ENCODE data around the gene FAAP20.

Gene FAAP20

DNA sequence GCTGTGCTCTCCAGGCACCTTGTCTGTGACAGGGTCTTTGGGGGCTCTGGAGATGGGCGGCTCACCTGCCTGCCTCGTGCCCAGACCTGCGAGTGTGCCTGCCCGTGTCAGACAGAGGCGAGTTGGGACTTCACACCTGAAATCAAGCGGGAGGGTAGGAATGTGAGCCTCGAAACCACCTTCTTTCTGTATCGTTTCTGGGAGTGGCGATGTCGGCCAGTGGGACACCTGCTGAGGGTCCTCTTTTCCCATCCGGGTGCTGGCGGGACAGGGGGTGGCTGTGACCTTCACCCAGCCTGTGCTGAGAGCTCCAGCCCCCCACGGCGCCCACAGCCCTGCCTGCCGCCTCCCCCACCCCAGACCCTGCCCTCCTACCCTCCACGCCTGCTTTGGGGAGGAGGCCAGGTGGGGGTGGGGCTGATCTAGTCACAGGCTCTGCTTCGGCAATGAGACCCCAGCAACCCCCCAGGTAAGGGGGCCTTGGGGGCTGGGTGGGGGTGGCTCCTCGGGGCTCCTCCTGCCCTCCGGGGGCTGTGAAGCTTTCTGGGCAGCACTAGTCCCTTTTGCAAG lies 15.6 kb upstream of the FAAP20 start:
- no peak for DNase-seq

DNA sequence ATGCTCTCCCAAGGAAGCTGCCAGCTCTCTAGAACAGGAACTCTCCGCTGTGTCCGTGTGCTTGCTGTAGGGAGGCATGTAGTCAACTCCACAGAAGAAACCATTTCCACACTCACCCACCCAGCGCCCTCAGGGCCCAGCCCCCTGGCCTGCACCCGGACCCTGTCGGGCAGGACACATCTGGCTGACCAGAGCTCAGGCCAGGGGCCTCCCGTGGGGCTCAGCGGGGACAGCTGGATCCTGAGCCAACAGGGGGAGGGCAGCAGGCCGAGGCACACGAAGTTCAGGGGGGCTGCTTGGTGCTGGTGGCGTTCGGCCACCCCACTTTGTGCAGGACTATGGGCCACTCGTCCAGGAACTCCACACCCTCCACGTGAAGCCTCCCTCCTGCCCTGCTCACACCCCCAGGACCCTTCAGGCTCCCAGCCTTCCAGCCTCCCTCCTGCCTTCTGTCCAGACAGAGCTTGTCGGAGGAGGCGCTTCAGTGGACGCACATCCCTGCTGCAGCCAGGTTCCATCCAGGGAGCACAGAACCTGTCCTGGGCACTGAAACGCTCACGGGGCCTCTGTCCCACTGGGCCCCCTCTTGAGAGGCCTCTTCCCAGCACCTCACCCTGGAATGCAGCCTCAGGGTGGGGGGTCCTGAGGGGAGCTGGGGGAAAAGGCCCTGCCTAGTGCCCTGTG lies 15.0 kb upstream of the FAAP20 start:
- DNase-seq: no peak

- DNase-seq: no peak
Observed at GRCh38 chr1:2208309-2209239, 14.0 kb upstream of the FAAP20 start.

DNA sequence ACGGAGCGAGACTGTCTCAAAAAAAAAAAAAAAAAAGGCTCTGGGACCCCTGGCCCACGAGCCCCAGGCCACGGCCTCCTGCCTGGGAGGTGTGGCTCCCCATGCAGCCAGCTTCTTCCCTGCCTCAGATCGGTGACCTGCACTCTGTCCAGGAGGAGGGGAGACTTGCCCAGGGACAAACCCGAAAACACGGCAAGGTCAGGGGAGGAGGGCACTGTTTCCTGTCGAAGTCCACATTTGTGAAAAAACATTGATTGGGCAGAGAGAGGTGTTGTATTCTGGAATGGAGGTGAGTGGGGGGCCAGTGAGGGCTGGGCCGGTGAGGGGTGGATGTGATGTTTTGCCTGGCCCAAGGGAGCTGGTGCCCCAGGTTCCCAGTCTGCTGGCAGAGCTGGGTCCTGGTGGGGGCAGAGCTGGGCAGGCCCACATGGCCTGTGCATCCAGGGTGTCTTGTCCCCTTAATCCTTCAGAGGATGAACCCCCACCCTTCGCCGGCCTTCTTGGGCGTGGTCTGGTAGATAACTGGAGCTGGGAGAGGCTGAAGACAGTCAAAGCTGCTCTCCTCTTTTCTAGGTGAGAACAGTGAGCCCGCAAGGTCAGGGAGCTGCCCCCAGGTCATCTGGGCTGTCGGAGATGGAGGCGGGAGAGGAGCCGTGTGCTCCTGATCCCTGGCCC lies 12.4 kb upstream of the FAAP20 start:
- DNase-seq: no peak

- peak; percentile 89 for DNase-seq
Observed at GRCh38 chr1:2205191-2205952, 10.8 kb upstream of the FAAP20 start.

- peak; percentile 77 for DNase-seq
Observed at GRCh38 chr1:2204415-2205190, 10.0 kb upstream of the FAAP20 start.

DNA sequence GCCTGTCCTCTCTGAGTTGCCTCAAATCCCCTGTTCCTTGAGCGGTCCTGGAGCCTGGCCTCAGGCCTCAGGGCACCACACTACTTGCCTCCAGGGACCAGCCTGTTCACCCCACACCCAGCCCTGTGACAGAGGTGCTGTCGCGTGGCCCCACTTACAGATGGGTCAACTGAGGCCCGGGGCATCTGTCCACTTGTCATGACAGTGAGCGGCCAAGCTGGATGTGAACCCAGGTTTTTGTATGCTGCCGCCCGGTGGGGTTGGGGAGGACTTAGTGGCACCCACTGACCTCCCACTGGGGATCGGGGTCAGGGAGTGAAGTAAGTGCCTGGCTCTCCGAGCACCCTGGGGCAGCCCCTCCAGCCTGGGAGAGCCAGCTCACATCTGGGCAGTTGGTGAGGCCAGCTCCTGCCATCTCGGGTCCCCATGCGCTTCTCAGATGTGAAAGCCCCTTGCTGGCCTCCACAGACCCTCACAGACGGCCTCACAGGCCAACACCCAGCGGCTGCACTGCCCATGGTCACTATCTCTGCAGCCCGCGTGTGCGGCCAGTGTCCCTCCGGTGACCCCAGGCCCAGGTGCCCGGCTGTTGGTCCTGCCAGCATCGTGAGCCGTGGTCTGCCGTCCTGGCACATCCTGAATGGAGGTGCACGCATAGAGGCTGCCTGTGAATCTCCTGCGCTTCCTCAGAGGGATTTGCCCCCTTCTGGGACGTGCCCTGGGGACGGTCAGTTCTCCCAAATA lies 9.3 kb upstream of the FAAP20 start:
- DNase-seq: no peak

DNA sequence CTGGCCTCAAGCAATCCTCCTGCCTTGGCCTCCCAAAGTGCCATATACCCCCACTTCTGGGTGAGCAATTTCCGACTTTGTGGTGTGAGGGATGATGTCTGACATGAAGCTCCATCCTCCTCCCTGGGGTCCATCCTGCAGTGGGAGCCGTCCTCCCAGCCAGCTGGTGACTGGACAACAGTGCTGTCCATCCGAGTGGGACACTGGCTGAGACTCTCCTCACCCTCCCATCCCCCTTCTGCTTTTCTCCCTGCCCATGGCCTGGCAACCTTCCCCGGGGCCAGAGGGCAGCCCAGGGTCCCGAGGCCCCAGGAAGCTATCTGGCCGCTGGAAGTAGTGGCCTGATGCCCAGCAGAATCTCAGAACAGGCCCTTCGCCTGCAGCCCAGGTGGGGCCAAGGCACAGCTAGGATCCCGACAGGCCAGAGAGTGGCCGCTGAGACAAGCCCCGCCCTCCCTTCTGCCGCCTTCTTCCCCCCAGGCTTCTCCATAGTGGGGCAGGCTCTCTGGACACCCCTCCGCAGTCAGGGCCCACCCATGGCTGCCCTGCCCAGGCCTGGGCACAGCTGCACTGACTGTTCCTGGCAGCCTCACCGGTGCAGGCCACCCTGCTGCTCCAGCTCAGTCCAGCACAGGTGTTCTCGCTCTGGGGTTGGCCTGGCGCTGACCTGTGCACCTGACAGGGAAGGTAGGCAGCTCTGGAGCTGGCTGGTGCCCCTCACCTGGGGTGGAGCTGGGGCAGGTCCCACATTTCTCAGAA lies 8.4 kb upstream of the FAAP20 start:
- DNase-seq: no peak

- DNase-seq: no peak
Observed at GRCh38 chr1:2202008-2202575, 7.5 kb upstream of the FAAP20 start.

DNA sequence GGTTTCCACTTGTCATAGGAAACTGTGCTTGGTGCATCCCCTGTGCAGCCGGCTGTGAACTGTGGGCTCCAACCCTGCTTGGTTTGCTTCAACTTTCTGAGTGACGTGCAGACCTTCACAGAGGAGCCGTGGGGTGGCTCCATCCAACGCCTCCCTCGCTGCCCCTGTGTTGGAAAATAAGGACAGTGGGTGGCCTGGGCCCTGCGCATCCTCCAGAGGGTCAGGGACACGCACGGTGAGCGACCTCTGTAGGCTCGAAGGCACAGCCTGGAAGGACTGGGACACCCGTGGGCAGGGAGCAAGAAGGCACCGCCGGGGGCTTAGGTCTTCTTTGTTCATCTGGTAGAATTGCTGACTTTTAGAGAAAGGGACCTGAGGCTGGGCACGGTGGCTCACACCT lies 6.5 kb upstream of the FAAP20 start:
- no peak for DNase-seq

- no peak for DNase-seq
Observed at GRCh38 chr1:2200308-2200943, 5.9 kb upstream of the FAAP20 start.

- peak; percentile 79 for DNase-seq
Observed at GRCh38 chr1:2199042-2199810, 4.7 kb upstream of the FAAP20 start.

GRCh38 chr1:2198571-2198970 lies 4.0 kb upstream of the FAAP20 start:
- no peak for DNase-seq

DNA sequence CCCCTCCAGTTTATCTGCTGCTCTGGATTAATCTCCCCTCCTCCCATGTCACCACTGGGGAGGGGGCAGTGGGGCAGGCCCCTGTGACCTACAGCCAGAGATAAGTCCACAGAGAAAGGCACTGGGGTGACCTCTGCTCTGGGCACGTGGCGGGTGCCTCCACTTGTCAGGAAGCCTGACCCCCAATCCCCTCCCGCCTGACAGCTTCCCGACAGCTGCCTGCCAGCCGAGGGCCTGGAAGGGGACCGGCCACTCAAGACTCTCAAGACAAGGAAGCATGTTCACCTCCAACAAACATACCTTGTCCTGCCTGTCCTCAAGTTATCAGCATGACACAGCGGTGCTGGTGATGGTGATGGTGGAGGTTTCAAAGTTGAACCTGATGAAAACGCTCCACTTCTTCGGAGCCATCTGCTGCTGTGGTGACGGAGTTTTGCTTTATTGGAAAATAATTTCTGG lies 3.2 kb upstream of the FAAP20 start:
- no peak for DNase-seq

DNA sequence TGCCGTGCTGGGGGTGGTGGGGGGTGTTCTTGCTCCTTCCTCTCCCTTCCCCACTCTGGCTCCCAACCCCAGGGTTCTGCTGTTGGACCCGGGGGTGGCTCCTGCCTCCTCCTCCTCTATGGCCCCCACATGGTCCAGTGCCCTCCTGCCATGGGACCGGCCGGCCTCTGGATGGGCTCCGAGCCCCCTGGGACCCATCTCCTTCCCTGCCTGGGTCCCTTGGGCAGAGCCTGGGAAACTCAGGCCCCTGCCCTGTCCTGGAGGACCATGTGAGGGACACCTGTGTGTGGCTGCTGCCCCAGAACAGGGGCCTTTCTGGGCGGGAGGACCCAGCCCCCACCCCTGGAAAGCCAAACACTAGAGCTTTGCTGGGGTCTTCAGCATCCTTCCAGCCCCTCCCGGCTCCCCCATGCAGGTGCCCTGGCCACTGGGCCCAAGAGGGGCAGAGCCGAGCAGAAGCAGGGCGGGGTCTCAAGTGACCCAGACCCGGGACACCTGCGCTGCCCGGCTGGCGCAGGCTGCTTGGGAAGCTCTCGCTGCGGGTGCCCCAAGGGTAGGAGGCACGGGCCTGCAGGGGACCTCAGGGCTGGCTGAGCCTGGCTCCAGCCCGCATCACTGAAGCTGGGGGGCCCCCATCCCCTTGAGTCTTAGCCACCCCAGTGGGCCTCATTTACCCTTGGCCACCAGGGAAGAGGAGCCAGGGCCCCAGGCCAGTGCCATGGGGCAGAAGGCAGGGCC lies 2.5 kb upstream of the FAAP20 start:
- DNase-seq: no peak

GRCh38 chr1:2195785-2196184 lies 1.2 kb upstream of the FAAP20 start:
- no peak for DNase-seq

DNA sequence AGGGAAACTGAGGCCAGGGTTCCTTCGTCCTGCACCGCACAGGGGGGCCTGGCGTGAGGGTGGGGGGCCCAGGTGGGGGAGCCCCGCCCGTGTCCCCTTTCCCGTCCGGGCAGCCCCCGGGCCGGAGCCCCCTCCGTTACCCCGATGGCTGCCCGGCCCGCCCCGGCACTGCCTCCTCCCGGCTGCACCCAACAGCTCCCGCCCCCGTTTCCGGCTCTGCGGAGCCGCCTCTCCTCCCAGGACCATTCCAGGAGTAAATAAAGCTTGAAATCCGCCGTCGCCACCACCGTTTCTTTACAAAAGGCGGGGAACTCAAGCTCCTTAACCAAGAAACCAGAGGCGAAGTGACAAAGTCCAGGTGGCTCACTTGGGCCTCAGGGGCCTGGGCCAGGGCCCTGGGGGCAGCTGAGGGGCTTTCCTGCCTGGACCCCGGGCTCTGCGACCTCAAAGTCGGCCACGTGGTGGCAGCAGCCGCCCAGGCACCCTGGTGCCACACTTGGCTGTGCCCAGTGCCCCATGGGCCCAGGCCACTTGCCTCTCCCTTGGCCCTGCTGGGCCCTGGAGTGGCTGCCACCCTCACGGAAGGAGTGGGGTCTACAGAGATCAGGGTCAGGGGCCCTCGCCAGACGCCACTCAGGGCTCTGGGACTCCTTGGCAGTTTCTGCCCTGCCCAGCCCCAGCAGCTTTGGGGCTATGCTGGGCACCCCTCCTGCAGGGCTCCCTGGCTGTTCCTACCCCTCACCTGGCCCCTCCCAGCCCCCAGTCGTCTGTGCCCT lies 514 bp upstream of the FAAP20 start:
- peak; percentile 78 for DNase-seq

Measured in midbrain (tissue), 1 donor.